PFSK-1 (cell line): ENCODE measurements around the gene MYO1G.

Experiments
- POLR2AphosphoS5 ChIP-seq: IDR thresholded peaks from 2 replicates; pipeline ENCODE4 v1.6.1; 2012; ENCODE audit warnings: low read depth, mild to moderate bottlenecking, control low read depth, low read length, moderate library complexity
- SIN3A ChIP-seq: IDR thresholded peaks from 2 replicates; pipeline ENCODE4 v1.6.1; 2012; ENCODE audit warnings: mild to moderate bottlenecking, low read length, moderate library complexity, borderline replicate concordance; ENCODE audit not compliant: insufficient read depth
- TAF1 ChIP-seq: IDR thresholded peaks from 2 replicates; pipeline ENCODE4 v1.6.1; 2012; ENCODE audit warnings: low read length, control low read depth, borderline replicate concordance; ENCODE audit not compliant: insufficient read depth

- no peak for TF ChIP-seq SIN3A
- TF ChIP-seq POLR2AphosphoS5 = no peak
- no peak for TF ChIP-seq TAF1
Observed at GRCh38 chr7:44922351-44922694, 56.5 kb downstream of the MYO1G start.
